ENCODE results near the gene STMN3. TPM values are rescaled to one million over a fixed set of nuclear protein-coding genes. Genes with fewer than 3 reads are reported as not detected.
"Not testable (repeated sequence)": the region's sequence is repeated elsewhere in the genome, so short reads cannot be mapped to it uniquely, and the experiment has no call there.

STMN3 gene
- polyA plus RNA-seq, 2 donors: 3.7 to 6.1 TPM

DNA sequence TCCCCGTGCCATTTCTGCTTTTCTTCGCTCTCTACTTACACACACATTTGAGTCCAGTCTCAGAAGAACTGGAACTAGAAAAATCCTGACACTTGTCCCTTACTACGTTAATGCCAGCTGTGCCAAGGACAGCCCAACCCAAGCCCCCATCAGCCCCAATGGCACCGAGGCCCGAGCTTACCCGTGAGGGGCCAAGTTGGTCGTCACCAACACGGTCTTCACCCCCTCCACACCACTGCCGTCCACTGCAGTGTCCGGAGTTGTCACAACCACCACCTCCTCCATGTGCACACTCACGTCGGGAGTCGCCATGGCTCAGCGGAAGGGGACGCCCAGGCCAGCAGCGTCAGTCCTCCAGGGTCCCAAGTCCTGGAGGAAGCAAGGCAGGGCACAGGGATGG, 34.1 kb downstream of the STMN3 start:
- WGBS, 2 donors: 94% methylated on average over 16 of the region's 16 CpGs
- Histone ChIP-seq H3K36me3 (ENCODE audit: control insufficient read depth in 2 of 2, insufficient read depth in 2 of 2, low read length in 1 of 2) (peaks cover 3 to 35% of the 10 kb centered on the region in 2 donors), H3K9me3 (ENCODE audit: control insufficient read depth in 2 of 2, insufficient read depth in 1 of 2, low read depth in 1 of 2, low read length in 1 of 2) (no peaks in the 10 kb centered on the region)

DNA sequence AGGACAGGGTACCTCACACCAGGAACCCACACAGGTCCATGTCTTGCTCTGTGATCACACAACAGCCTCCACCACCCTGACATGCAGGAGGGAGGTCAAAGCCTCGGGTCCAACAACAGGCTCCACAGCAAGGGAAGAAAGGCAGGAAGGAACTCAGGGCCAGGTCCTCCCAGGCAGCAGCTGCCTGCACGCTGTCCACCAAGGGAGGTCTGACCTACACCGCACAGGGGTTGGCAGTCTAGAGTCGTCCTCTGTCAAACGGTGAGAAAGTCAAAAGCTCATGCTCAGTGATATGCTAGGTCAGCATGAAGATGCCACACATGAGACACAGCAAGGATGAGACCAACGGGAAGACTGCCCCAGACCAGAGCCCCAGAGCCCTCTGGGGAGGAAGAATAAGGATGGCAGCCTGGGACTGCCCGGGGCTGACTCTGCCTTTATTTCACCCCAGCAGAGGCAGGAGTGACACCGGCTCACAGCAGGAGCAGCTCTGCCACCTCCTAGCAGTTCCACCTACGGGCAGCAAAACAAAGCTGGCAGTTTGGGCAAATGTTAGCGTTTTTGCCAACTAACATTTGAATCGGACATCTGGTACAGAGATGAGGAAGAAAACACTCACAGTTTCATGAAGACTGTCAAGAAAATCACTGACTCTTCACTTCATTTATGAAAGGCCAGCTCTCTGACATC, 34.8 kb downstream of the STMN3 start:
- Histone ChIP-seq H3K9me3 (ENCODE audit: control insufficient read depth in 2 of 2, insufficient read depth in 1 of 2, low read depth in 1 of 2, low read length in 1 of 2) (no peaks in the 10 kb centered on the region), H3K36me3 (ENCODE audit: control insufficient read depth in 2 of 2, insufficient read depth in 2 of 2, low read length in 1 of 2) (peaks cover 3 to 35% of the 10 kb centered on the region in 2 donors), H3K27ac (ENCODE audit: low read depth in 2 of 2, low read length in 1 of 2) (no peak overlapping the region), H3K4me3 (ENCODE audit: low read depth in 1 of 2, low read length in 2 of 2) (no peak overlapping the region), H3K4me1 (ENCODE audit: control insufficient read depth in 2 of 2, insufficient read depth in 2 of 2, low read length in 1 of 2) (peaks cover 0 to 2% of the 10 kb centered on the region in 2 donors), H3K27me3 (ENCODE audit: control insufficient read depth in 1 of 2, insufficient read depth in 2 of 2, low read length in 2 of 2) (no peaks in the 10 kb centered on the region)
- 89 to 91% methylated on average over 11 of the region's 11 CpGs for WGBS, 2 donors

More for the DNA sequence above, 34.1 kb downstream of the STMN3 start:
- Histone ChIP-seq H3K27ac (ENCODE audit: low read depth in 2 of 2, low read length in 1 of 2) (no peak overlapping the region), H3K27me3 (ENCODE audit: control insufficient read depth in 1 of 2, insufficient read depth in 2 of 2, low read length in 2 of 2) (no peaks in the 10 kb centered on the region), H3K4me1 (ENCODE audit: control insufficient read depth in 2 of 2, insufficient read depth in 2 of 2, low read length in 1 of 2) (peaks cover 0 to 2% of the 10 kb centered on the region in 2 donors), H3K4me3 (ENCODE audit: low read depth in 1 of 2, low read length in 2 of 2) (no peak overlapping the region)

DNA sequence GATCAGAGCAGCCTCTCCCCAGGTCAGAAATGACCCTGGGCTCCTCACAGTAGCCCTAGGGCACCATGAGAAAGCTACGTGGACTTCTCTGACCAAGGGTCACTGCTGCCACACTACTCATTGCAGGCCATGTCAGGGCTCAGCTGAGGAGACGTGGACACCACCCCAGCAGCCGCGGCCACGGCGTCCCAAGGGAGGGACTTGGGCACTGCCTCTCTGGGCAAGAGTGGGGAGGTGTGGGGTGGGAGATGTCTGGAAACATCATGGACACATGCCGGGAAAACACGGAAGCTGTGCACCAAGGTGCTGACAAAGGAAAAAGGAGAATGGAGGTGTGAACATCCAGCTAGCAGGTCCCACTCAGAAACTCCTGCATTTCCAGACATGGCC, 35.4 kb downstream of the STMN3 start:
- 87 to 90% methylated on average over 8 of the region's 8 CpGs for WGBS, 2 donors
- Histone ChIP-seq H3K9me3 (ENCODE audit: control insufficient read depth in 2 of 2, insufficient read depth in 1 of 2, low read depth in 1 of 2, low read length in 1 of 2) (no peaks in the 10 kb centered on the region), H3K4me1 (ENCODE audit: control insufficient read depth in 2 of 2, insufficient read depth in 2 of 2, low read length in 1 of 2) (peaks cover 0 to 2% of the 10 kb centered on the region in 2 donors), H3K36me3 (ENCODE audit: control insufficient read depth in 2 of 2, insufficient read depth in 2 of 2, low read length in 1 of 2) (peaks cover 3 to 35% of the 10 kb centered on the region in 2 donors), H3K27ac (ENCODE audit: low read depth in 2 of 2, low read length in 1 of 2) (no peak overlapping the region), H3K4me3 (ENCODE audit: low read depth in 1 of 2, low read length in 2 of 2) (no peak overlapping the region), H3K27me3 (ENCODE audit: control insufficient read depth in 1 of 2, insufficient read depth in 2 of 2, low read length in 2 of 2) (no peaks in the 10 kb centered on the region)

DNA sequence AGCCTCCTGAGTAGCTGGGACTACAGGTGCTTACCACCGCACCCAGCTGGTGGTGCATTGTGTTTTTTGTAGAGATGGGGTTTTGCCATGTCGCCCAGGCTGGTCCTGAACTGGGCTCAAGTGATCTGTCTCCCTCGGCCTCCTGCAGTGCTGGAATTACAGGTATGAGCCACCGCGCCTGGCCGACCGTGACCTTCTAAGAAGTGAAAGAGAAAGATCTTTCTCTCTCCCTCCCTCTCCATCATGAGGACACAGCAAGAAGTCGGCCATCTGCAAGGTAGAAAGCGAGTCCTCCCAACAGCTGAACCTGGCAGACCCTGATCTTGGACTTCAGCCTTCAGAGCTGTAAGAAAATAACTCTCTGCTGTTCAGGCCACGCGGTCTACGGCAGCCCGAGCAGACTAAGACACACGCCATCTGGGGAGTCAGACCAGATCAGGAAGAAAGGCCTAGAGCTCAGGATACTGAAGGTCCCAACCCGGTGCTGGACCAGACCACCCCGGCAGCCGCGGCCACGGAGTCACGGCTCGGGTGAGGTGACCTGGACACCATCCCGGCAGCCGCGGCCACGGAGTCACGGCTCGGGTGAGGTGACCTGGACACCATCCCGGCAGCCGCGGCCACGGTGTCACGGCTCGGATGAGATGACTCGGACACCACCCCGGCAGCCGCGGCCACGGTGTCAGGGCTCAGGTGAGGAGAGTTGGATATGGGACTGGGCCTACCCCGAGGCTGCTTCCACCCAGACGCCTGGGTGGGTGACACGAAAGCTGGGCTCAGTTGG, 35.9 kb downstream of the STMN3 start:
- Histone ChIP-seq H3K27me3 (ENCODE audit: control insufficient read depth in 1 of 2, insufficient read depth in 2 of 2, low read length in 2 of 2) (no peaks in the 10 kb centered on the region), H3K36me3 (ENCODE audit: control insufficient read depth in 2 of 2, insufficient read depth in 2 of 2, low read length in 1 of 2) (peaks cover 3 to 32% of the 10 kb centered on the region in 2 donors), H3K27ac (ENCODE audit: low read depth in 2 of 2, low read length in 1 of 2) (no peak overlapping the region), H3K9me3 (ENCODE audit: control insufficient read depth in 2 of 2, insufficient read depth in 1 of 2, low read depth in 1 of 2, low read length in 1 of 2) (no peaks in the 10 kb centered on the region), H3K4me1 (ENCODE audit: control insufficient read depth in 2 of 2, insufficient read depth in 2 of 2, low read length in 1 of 2) (peaks cover 0 to 2% of the 10 kb centered on the region in 2 donors), H3K4me3 (ENCODE audit: low read depth in 1 of 2, low read length in 2 of 2) (no peak overlapping the region)
- WGBS, 2 donors: 93% methylated on average over 39 to 41 of the region's 41 CpGs

- peaks cover 3 to 26% of the 10 kb centered on the region in 2 donors for H3K36me3 ChIP-seq (ENCODE audit: control insufficient read depth in 2 of 2, insufficient read depth in 2 of 2, low read length in 1 of 2)
- H3K4me1 ChIP-seq (ENCODE audit: control insufficient read depth in 2 of 2, insufficient read depth in 2 of 2, low read length in 1 of 2); H3K27me3 ChIP-seq (ENCODE audit: control insufficient read depth in 1 of 2, insufficient read depth in 2 of 2, low read length in 2 of 2); H3K27ac ChIP-seq (ENCODE audit: low read depth in 2 of 2, low read length in 1 of 2); H3K9me3 ChIP-seq (ENCODE audit: control insufficient read depth in 2 of 2, insufficient read depth in 1 of 2, low read depth in 1 of 2, low read length in 1 of 2); H3K4me3 ChIP-seq (ENCODE audit: low read depth in 1 of 2, low read length in 2 of 2): not testable (repeated sequence)
- WGBS, 2 donors: 86% methylated on average over 17 to 18 of the region's 18 CpGs
Observed at GRCh38 chr20:63613863-63614594, 39.2 kb downstream of the STMN3 start.

GRCh38 chr20:63612276-63612931, 40.8 kb downstream of the STMN3 start:
- Histone ChIP-seq H3K36me3 (ENCODE audit: control insufficient read depth in 2 of 2, insufficient read depth in 2 of 2, low read length in 1 of 2) (peaks cover 0 to 12% of the 10 kb centered on the region in 2 donors), H3K27ac (ENCODE audit: low read depth in 2 of 2, low read length in 1 of 2) (no peak overlapping the region), H3K27me3 (ENCODE audit: control insufficient read depth in 1 of 2, insufficient read depth in 2 of 2, low read length in 2 of 2) (no peaks in the 10 kb centered on the region), H3K4me1 (ENCODE audit: control insufficient read depth in 2 of 2, insufficient read depth in 2 of 2, low read length in 1 of 2) (no peaks in the 10 kb centered on the region), H3K9me3 (ENCODE audit: control insufficient read depth in 2 of 2, insufficient read depth in 1 of 2, low read depth in 1 of 2, low read length in 1 of 2) (no peaks in the 10 kb centered on the region), H3K4me3 (ENCODE audit: low read depth in 1 of 2, low read length in 2 of 2) (no peak overlapping the region)
- WGBS, 2 donors: 76 to 78% methylated on average over 20 of the region's 20 CpGs

DNA sequence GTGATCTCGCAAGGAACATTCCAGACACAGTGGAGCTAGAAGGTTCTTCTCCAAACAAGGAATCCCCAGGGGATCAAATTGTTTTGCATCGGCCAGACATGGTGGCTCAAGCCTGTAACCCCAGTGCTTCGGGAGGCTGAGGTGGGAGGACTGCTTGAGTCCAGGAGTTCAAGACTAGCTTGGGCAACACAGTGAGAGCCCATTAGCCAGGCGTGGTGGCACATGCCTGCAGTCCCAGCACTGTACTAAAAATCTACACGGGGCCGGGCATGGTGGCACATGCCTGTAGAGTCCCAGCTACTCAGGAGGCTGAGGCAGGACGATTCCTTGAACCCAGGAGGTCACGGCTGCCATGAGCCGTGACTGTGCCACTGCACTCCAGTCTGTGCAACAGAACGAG, 41.6 kb downstream of the STMN3 start:
- no peaks in the 10 kb centered on the region for H3K9me3 ChIP-seq (ENCODE audit: control insufficient read depth in 2 of 2, insufficient read depth in 1 of 2, low read depth in 1 of 2, low read length in 1 of 2)
- H3K4me3 ChIP-seq (ENCODE audit: low read depth in 1 of 2, low read length in 2 of 2): no peak overlapping the region
- peaks cover 0 to 4% of the 10 kb centered on the region in 2 donors for H3K36me3 ChIP-seq (ENCODE audit: control insufficient read depth in 2 of 2, insufficient read depth in 2 of 2, low read length in 1 of 2)
- WGBS, 2 donors: 89 to 92% methylated on average over 10 of the region's 10 CpGs
- H3K4me1 ChIP-seq (ENCODE audit: control insufficient read depth in 2 of 2, insufficient read depth in 2 of 2, low read length in 1 of 2): no peaks in the 10 kb centered on the region
- no peak overlapping the region for H3K27ac ChIP-seq (ENCODE audit: low read depth in 2 of 2, low read length in 1 of 2)
- H3K27me3 ChIP-seq (ENCODE audit: control insufficient read depth in 1 of 2, insufficient read depth in 2 of 2, low read length in 2 of 2): no peaks in the 10 kb centered on the region

- H3K27me3 ChIP-seq (ENCODE audit: control insufficient read depth in 1 of 2, insufficient read depth in 2 of 2, low read length in 2 of 2): no peaks in the 10 kb centered on the region
- peaks cover 0 to 3% of the 10 kb centered on the region in 2 donors for H3K36me3 ChIP-seq (ENCODE audit: control insufficient read depth in 2 of 2, insufficient read depth in 2 of 2, low read length in 1 of 2)
- WGBS, 2 donors: 89 to 92% methylated on average over 17 of the region's 17 CpGs
- no peaks in the 10 kb centered on the region for H3K4me1 ChIP-seq (ENCODE audit: control insufficient read depth in 2 of 2, insufficient read depth in 2 of 2, low read length in 1 of 2)
- no peak overlapping the region for H3K27ac ChIP-seq (ENCODE audit: low read depth in 2 of 2, low read length in 1 of 2)
- H3K4me3 ChIP-seq (ENCODE audit: low read depth in 1 of 2, low read length in 2 of 2): no peak overlapping the region
- no peaks in the 10 kb centered on the region for H3K9me3 ChIP-seq (ENCODE audit: control insufficient read depth in 2 of 2, insufficient read depth in 1 of 2, low read depth in 1 of 2, low read length in 1 of 2)
Observed at GRCh38 chr20:63610581-63611435, 42.4 kb downstream of the STMN3 start.
